NCI-H2081 (cell line): ENCODE measurements around the gene TIAM2.
"Not testable (repeated sequence)": the region's sequence is repeated elsewhere in the genome, so short reads cannot be mapped to it uniquely, and the experiment has no call there.

Experiments
- DNase-seq, 2 experiments: peaks; one replicate each; lab custom pipeline; 2025; lab: John Stamatoyannopoulos, UW

TIAM2 gene

DNA sequence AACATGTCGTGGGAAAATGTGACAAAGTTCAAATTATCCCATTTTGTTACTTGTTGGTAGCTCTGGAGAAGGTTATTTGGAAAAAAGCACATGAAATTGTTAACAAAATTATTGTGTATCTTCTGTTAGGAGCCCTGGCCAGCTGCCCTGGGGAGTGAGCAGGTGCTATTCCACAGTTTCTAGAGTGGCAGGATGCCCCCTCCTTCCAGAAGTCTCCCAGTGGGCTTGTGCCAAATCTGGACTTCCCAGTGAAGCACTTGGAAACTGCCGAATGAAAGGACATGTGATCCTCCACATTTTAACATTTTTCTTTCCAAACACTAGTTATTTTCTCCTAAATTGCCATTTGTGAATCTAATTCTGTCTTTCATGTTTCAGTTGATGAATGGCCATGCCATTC, 201.8 kb downstream of the TIAM2 start:
- DNase-seq = peak; percentile 21 to 73

GRCh38 chr6:155197932-155198331, 202.8 kb downstream of the TIAM2 start:
- DNase-seq = no peak

GRCh38 chr6:155200012-155200411, 204.9 kb downstream of the TIAM2 start:
- no peak for DNase-seq

- peak; percentile 65 to 86 for DNase-seq
Observed at GRCh38 chr6:155201461-155202226, 206.5 kb downstream of the TIAM2 start.

- no peak for DNase-seq
Observed at GRCh38 chr6:155207223-155207622, 212.1 kb downstream of the TIAM2 start.

DNA sequence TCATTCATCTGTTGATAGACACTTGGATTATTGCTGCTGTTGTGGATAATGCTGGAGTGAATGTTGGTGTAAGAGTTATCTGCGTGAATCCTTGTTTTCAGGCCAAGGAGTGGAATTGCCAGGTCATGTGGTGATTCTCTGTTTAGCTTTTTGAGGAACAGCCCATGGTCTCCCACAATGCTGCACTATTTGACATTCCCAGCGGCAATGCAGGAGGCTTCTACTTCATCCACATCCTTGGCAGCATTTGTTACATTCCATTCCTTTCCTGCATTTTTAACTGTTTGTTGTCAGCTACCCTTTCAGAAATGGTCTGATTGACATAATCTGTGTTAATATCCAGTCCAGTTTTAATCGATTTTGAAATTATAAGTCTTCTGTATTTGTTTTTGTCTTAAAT, 217.0 kb downstream of the TIAM2 start:
- DNase-seq = no peak

DNA sequence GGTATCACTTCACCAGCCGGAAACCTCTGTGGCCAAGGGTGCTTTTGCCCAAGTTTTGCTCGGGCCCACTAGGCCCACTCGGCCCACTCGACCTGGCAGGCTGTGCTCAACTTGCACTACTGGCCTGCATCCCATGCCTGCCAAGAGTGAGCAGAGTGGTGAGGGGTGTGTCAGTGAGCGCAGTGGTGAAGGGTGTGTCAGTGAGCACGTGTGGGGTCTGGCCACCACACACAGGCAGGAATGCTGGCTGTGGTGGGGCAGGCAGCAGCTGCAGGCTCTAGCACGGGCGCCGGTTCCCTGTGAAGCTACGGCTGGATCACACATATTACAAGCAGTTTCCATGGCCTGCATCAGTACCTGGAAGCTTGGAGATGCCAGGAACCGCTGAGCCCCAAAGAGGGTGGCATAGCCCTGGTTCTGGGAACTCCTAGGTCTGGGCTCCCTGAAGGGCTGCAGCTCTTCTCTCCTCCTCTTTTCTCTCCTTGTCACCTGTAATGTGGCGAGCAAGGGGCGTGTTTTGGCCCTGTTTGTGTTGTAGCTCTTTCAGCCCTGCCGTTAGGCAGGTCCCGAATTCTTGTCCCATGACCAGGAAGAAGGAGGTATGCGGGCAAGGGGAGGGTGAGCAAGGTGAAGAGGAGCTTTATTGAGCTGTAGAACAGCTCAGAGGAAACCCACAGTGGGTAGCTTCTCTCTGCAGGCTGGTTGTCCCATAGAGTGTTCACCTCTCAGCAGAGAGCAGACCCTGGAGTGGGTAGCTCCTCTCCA, 217.7 kb downstream of the TIAM2 start:
- DNase-seq = no peak

DNA sequence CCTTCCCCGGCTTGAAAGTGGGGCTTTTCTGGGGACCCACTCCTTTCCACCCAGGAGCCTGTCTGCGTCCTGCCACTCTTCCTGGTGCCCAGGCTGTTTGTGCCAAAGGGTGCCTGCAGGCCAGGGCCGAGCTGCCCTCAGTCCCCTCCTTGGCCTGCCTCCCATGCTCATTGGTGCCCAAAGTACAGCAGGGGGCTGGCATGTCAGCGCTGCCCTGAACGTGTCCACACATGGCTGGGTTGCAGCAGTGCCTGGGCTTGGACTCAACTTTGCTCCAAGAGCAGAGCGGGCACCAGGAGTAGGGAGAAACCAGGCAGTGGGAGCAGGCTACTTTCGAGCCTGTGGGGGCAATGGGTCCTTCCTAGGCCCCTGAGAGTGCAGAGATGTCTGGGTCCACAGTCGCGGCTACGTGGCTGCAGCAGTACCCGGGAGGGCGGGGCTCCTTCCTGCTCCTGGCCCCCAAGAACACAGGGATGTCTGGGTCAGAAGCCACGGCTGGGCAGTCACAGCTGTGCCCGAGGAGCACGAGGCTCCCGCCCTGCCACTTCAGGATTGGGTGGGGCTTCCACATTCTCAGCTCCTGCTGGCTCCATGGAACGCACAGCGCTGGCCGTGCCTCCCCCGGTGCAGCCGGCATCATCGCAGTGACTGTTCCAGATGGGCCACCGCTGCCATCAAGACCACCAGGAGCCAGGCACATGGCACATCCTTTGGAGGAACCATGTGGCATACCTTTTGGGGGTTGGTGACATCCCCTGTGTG, 218.7 kb downstream of the TIAM2 start:
- DNase-seq = no peak

DNA sequence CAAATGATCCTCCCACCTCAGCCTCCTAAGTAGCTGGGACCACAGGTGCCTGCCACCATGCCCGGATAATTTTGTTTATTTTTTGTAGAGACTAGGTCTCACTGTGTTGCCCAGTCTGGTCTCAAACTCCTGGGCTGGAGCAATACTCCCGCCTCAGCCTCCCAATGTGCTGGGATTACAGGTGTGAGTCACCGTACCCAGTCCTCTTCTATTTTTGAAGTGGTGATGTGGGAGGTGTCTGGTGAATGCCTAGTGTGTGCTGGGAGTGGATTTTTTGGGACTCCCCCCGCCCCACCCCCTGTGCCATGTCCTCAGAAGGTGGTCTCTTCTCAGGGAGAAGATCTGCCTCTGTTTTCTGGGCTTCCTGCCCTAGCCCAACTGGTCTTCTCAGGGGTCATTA, 220.8 kb downstream of the TIAM2 start:
- DNase-seq = peak; percentile 20 to 65

DNA sequence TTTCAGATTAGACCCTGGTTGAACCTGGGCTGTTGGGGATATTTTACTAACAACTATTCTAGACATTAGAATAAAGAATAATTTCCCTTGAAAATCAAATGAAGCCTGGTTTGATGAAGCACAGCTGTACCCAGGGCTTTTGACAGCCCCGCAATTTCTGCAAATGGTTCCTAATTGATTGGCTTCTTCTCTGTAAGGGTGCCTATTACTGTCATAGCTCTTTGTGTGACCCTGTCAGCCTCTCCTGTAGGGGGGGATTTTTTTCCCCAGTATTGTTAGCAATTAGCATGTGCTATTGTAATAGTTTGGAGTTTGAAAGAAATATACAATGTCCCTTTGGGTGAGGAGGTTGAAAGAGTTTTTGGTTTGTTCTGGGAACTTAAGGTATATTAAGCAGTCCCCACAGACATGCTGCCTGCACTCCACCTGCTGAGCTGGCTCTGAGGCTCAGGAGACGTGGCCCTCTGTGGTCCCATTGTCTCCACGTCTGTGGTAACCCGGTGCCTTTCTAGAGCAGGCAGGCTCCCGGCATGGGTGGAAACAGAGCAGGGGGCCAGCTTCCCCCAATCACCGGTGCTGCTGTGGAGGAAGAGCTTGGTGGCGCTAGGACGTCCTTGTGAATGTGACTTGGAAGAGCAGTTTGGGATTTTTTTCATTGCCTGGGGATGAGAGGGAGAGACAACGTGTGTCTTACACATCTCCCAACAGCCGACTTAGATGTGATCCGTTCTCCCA, 221.4 kb downstream of the TIAM2 start:
- peak; percentile 73 to 86 for DNase-seq

- not testable (repeated sequence) for DNase-seq
Observed at GRCh38 chr6:155218711-155219110, 223.6 kb downstream of the TIAM2 start.

GRCh38 chr6:155219299-155219698, 224.2 kb downstream of the TIAM2 start:
- no peak for DNase-seq

DNA sequence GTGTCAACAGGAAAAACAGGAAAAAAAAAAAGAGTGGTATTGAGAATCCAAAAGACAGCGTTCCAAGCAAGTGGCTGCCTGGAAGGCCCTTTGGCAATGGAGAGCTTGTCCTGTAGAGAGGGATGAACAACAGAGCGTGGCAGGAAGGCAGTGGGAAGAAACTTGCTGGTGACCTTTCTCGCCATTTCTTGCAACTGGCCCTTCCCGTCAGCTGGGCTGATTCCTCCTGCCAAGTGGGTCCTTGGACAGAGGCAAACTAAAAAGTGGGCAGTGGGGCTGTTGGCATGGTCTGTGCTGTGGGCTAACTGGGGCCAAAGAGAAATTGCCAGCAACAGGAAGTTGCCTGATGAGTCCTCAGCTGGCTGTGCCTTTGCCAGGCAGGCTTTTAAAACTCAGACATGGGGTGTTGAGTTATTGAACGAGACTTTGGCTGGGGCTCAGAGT, 224.8 kb downstream of the TIAM2 start:
- peak; percentile 3 to 55 for DNase-seq

DNA sequence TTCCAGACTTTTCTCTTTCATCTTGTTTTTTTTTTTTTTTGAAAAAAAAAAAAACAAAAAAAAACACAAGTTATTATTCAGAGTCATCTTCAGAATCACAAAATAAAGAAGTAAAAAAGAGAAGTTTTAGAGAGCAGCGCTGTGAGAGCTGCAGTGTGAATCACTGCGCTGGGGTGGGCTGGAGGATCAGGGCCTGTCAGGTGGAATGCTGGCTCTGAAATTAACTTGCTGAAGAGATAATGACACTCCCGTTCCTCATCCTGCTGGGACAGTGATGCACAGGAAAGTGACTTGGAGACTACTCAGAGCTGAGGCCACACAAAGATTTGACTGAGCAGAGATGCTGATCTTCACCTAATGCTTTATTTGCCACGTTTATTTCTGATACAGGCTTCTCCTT, 226.0 kb downstream of the TIAM2 start:
- DNase-seq = no peak

DNA sequence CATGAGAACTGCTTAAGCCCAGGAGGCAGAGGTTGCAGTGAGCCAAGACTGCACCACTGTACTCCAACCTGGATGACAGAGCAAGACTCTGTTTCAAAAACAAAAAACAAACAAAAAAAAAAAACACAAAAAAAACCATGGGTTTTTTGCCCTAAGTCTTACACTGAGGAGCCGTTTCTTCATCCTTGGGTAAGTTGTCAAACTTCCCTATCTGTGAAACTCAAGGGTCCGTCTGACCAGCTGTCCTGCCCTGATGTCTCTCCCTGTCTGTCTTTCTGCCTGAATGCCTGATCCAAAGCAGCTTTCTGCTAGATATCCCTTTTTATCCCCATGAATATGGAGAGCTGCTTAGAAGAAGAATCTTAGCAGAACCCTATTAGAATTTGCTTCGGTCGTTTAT, 227.4 kb downstream of the TIAM2 start:
- no peak for DNase-seq

- DNase-seq = peak in 1 of 2 experiments; percentile 11
Observed at GRCh38 chr6:155223646-155224451, 228.7 kb downstream of the TIAM2 start.

- no peak for DNase-seq
Observed at GRCh38 chr6:155224618-155225017, 229.5 kb downstream of the TIAM2 start.

- DNase-seq = no peak
Observed at GRCh38 chr6:155227046-155227445, 231.9 kb downstream of the TIAM2 start.

DNA sequence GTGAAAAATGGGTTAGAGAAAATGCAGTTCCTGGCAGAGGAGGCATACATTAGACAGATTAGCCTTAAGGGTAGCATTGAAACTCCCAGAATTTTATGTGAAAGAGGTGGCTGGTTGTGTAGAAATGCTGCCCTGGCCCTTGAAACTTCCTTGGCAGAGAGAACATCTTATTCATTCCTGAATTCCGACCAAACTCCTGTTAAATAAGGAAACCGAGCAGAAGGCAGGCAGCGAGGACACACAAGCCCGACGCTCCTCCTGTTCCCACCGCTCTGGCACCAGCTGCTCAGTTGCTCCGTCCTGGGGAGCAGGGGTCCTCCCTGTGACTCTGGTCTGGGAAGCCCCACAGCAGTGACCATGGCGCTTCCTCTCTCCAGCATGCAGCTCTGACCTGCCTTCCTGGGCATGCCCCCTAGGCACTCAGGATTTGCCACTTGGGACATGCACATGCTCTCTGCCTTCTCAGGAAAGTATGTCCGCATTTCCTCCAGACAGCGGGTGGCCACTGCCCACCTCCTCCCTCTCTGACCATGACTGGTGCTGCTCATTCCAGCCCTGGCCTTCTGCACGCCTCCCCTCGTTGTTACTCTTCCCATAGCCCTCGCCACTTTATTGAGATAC, 233.5 kb downstream of the TIAM2 start:
- no peak for DNase-seq

DNA sequence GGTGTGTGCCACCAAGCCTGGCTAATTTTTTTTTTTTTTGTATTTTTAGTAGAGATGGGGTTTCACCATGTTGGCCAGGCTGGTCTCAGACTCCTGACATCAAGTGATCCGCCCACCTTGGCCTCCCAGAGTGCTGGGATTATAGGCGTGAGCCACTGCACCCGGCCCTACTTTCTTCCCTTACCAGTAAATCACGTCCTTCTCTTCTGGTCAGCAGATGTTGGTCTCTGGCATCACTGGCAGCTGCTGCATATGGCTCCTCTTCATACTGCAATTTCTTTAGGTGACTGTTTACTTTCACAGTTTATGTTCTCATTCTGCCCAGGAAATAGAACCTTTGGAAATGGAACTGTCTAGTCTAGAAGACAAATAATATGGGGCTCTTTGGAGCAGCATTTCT, 235.9 kb downstream of the TIAM2 start:
- DNase-seq = peak in 1 of 2 experiments; percentile 4

DNA sequence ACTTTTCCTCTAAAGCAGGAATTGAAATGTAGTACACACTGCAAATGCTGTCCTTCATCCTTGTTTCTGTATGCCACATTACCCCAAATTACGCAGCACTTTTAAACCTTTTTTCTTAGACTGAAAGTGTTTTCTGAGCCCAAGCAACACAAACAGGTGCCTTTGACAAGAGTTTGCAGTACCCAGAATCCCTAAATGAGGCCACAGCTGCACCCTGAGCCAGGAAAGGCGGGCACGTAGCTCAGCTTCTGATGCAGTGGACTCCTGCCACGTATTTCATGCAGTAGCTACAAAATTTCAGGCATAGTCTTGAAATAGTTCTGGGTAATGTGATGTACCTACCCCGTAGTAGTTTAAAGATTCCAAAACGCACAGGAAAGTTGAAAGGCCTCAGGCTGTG, 237.7 kb downstream of the TIAM2 start:
- DNase-seq = no peak
